KMS-11 (cell line): ENCODE measurements around the gene HERPUD1.

ENCODE experiments used
- H2AFZ ChIP-seq: fragments of 200-600 bp; sonication (generic); 2 replicates; pipeline ENCODE4 v1.6.1; 2016; ENCODE audit warnings: antibody characterized with exemption, mixed run types, low read depth
- H3K27ac ChIP-seq: fragments of 200-600 bp; sonication (generic); 2 replicates; pipeline ENCODE4 v1.6.1; 2016; ENCODE audit warnings: mild to moderate bottlenecking, mixed run types
- H3K27me3 ChIP-seq: fragments of 200-600 bp; sonication (generic); 2 replicates; pipeline ENCODE4 v1.6.1; 2017; ENCODE audit warnings: mild to moderate bottlenecking, low read depth, mixed run types, moderate library complexity; ENCODE audit not compliant: insufficient read depth
- H3K36me3 ChIP-seq: fragments of 200-600 bp; sonication (generic); 2 replicates; pipeline ENCODE4 v1.6.1; 2017; ENCODE audit warnings: mild to moderate bottlenecking, mixed run types; ENCODE audit not compliant: insufficient read depth
- H3K4me1 ChIP-seq: fragments of 200-600 bp; sonication (generic); 2 replicates; pipeline ENCODE4 v1.6.1; 2016; ENCODE audit warnings: mild to moderate bottlenecking, low read depth, mixed run types; ENCODE audit not compliant: poor library complexity, severe bottlenecking
- H3K4me2 ChIP-seq: fragments of 200-600 bp; sonication (generic); 2 replicates; pipeline ENCODE4 v1.7.0; 2016; ENCODE audit warnings: mild to moderate bottlenecking, mixed run types
- H3K4me3 ChIP-seq: fragments of 200-600 bp; sonication (generic); IDR thresholded peaks from 2 replicates; pipeline ENCODE4 v1.6.1; 2017; ENCODE audit warnings: low read depth, low read length, mixed read lengths; ENCODE audit not compliant: insufficient read depth
- H3K79me2 ChIP-seq: fragments of 200-600 bp; sonication (generic); 2 replicates; pipeline ENCODE4 v1.6.1; 2016; ENCODE audit warnings: low read depth, mixed run types; ENCODE audit not compliant: insufficient read depth
- H3K9ac ChIP-seq: fragments of 200-600 bp; sonication (generic); 2 replicates; pipeline ENCODE4 v1.6.1; 2016; ENCODE audit warnings: mild to moderate bottlenecking, mixed run types
- H4K20me1 ChIP-seq: fragments of 200-600 bp; sonication (generic); 2 replicates; pipeline ENCODE4 v1.6.1; 2016; ENCODE audit warnings: mild to moderate bottlenecking, mixed run types; ENCODE audit not compliant: insufficient read depth
- CTCF ChIP-seq: fragments of 200-600 bp; sonication (generic); conservative IDR thresholded peaks from 2 replicates; pipeline ENCODE4 v1.6.1; 2017; ENCODE audit warnings: low read depth, mild to moderate bottlenecking, antibody characterized with exemption, low read length, moderate library complexity, mixed read lengths

Gene HERPUD1

GRCh38 chr16:56923481-56924091 lies 8.4 kb upstream of the HERPUD1 start:
- no peak for TF ChIP-seq CTCF
- Histone ChIP-seq H3K27ac (no peak overlapping the region), H3K36me3 (no peaks in the 10 kb centered on the region), H4K20me1 (no peaks in the 10 kb centered on the region), H2AFZ (no peak overlapping the region), H3K27me3 (no peaks in the 10 kb centered on the region), H3K4me1 (peaks cover 35% of the 10 kb centered on the region), H3K79me2 (no peaks in the 10 kb centered on the region), H3K4me3 (no peak overlapping the region), H3K4me2 (no peak overlapping the region), H3K9ac (no peak overlapping the region)

- Histone ChIP-seq H3K9ac (no peak overlapping the region), H2AFZ (no peak overlapping the region), H3K27me3 (no peaks in the 10 kb centered on the region), H3K4me1 (peaks cover 40% of the 10 kb centered on the region), H4K20me1 (no peaks in the 10 kb centered on the region), H3K79me2 (peaks cover 5% of the 10 kb centered on the region), H3K27ac (no peak overlapping the region), H3K36me3 (no peaks in the 10 kb centered on the region), H3K4me2 (peak overlapping the region; percentile 6; the same call in 1 of the 2 replicates), H3K4me3 (no peak overlapping the region)
- TF ChIP-seq CTCF: no peak
Observed at GRCh38 chr16:56927471-56927870, 4.5 kb upstream of the HERPUD1 start.

DNA sequence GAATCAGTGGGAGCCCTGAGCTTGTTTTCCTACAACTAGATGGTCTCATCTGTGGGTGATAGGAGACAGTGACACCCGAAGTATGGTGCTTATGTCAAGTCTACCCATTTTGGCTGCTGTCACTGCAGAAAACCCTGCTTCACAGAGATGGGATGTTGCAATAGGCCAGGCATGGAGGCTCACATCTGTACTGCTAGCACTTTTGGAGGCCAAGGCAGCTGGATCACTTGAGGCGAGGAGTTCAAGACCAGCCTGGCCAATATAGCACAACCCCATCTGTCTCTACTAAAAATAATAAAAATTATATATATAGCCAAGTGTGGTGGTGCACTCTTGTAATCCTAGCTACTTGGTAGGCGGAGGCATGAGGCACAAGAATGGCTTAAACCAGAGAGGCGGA lies 2.3 kb upstream of the HERPUD1 start:
- peak overlapping the region; percentile 97; the same call in 1 of the 2 replicates for H3K27ac ChIP-seq
- H4K20me1 ChIP-seq: peaks cover 18% of the 10 kb centered on the region; the same call in 1 of the 2 replicates
- no peak overlapping the region for H2AFZ ChIP-seq
- H3K36me3 ChIP-seq: peaks cover 4% of the 10 kb centered on the region; the same call in 1 of the 2 replicates
- H3K79me2 ChIP-seq: peaks cover 26% of the 10 kb centered on the region
- no peak overlapping the region for H3K9ac ChIP-seq
- TF ChIP-seq CTCF: no peak
- H3K27me3 ChIP-seq: no peaks in the 10 kb centered on the region
- peak overlapping the region; percentile 98; the same call in 1 of the 2 replicates for H3K4me2 ChIP-seq
- H3K4me1 ChIP-seq: peaks cover 33% of the 10 kb centered on the region
- H3K4me3 ChIP-seq: no peak overlapping the region

GRCh38 chr16:56930486-56931270 lies 1.3 kb upstream of the HERPUD1 start:
- Histone ChIP-seq H3K4me2 (peak overlapping the region; percentile 98), H3K27me3 (no peaks in the 10 kb centered on the region), H3K4me3 (no peak overlapping the region), H4K20me1 (peaks cover 18% of the 10 kb centered on the region; the same call in 1 of the 2 replicates), H2AFZ (peak overlapping the region; percentile 36; the same call in 1 of the 2 replicates), H3K27ac (peak overlapping the region; percentile 97), H3K79me2 (peaks cover 37% of the 10 kb centered on the region), H3K4me1 (peaks cover 39% of the 10 kb centered on the region), H3K9ac (peak overlapping the region; percentile 99; the same call in 1 of the 2 replicates), H3K36me3 (peaks cover 13% of the 10 kb centered on the region; the same call in 1 of the 2 replicates)
- TF ChIP-seq CTCF: no peak
